Measurements from ENCODE around the gene CCDC120.

CCDC120 gene

GRCh38 chrX:49106930-49107329 is 48.1 kb downstream of the CCDC120 start:
- Histone ChIP-seq H3K36me3 (ENCODE audit: insufficient read depth, low read length) (peaks cover 8% of the 10 kb centered on the region), H3K4me1 (ENCODE audit: insufficient read depth, low read length) (no peaks in the 10 kb centered on the region), H3K27me3 (ENCODE audit: control insufficient read depth in 1 of 2, insufficient read depth in 2 of 2, low read length in 2 of 2) (no peaks in the 10 kb centered on the region), H3K9ac (ENCODE audit: low read length) (no peak overlapping the region), H3K4me3 (ENCODE audit: low read depth in 1 of 2, low read length in 2 of 2) (no peak overlapping the region), H3K27ac (ENCODE audit: low read depth, low read length) (no peak overlapping the region), H3K9me3 (ENCODE audit: low read length) (no peaks in the 10 kb centered on the region)

GRCh38 chrX:49108641-49109040 is 49.8 kb downstream of the CCDC120 start:
- no peak overlapping the region for H3K27ac ChIP-seq (ENCODE audit: low read depth, low read length)
- H3K9ac ChIP-seq (ENCODE audit: low read length): no peak overlapping the region
- no peaks in the 10 kb centered on the region for H3K9me3 ChIP-seq (ENCODE audit: low read length)
- H3K4me3 ChIP-seq (ENCODE audit: low read depth in 1 of 2, low read length in 2 of 2): no peak overlapping the region
- no peaks in the 10 kb centered on the region for H3K4me1 ChIP-seq (ENCODE audit: insufficient read depth, low read length)
- H3K27me3 ChIP-seq (ENCODE audit: control insufficient read depth in 1 of 2, insufficient read depth in 2 of 2, low read length in 2 of 2): no peaks in the 10 kb centered on the region
- H3K36me3 ChIP-seq (ENCODE audit: insufficient read depth, low read length): peaks cover 13% of the 10 kb centered on the region

- H3K9ac ChIP-seq (ENCODE audit: low read length): no peak overlapping the region
- H3K36me3 ChIP-seq (ENCODE audit: insufficient read depth, low read length): peaks cover 14% of the 10 kb centered on the region
- H3K27me3 ChIP-seq (ENCODE audit: control insufficient read depth in 1 of 2, insufficient read depth in 2 of 2, low read length in 2 of 2): no peaks in the 10 kb centered on the region
- no peak overlapping the region for H3K27ac ChIP-seq (ENCODE audit: low read depth, low read length)
- H3K9me3 ChIP-seq (ENCODE audit: low read length): no peaks in the 10 kb centered on the region
- no peaks in the 10 kb centered on the region for H3K4me1 ChIP-seq (ENCODE audit: insufficient read depth, low read length)
- no peak overlapping the region for H3K4me3 ChIP-seq (ENCODE audit: low read depth in 1 of 2, low read length in 2 of 2)
Observed at GRCh38 chrX:49110417-49110816, 51.6 kb downstream of the CCDC120 start.

GRCh38 chrX:49111791-49112190 is 53.0 kb downstream of the CCDC120 start:
- no peaks in the 10 kb centered on the region for H3K9me3 ChIP-seq (ENCODE audit: low read length)
- H3K36me3 ChIP-seq (ENCODE audit: insufficient read depth, low read length): peaks cover 28% of the 10 kb centered on the region
- no peak overlapping the region for H3K4me3 ChIP-seq (ENCODE audit: low read depth in 1 of 2, low read length in 2 of 2)
- H3K9ac ChIP-seq (ENCODE audit: low read length): no peak overlapping the region
- H3K4me1 ChIP-seq (ENCODE audit: insufficient read depth, low read length): no peaks in the 10 kb centered on the region
- no peaks in the 10 kb centered on the region for H3K27me3 ChIP-seq (ENCODE audit: control insufficient read depth in 1 of 2, insufficient read depth in 2 of 2, low read length in 2 of 2)
- no peak overlapping the region for H3K27ac ChIP-seq (ENCODE audit: low read depth, low read length)

- no peak overlapping the region for H3K27ac ChIP-seq (ENCODE audit: low read depth, low read length)
- H3K9me3 ChIP-seq (ENCODE audit: low read length): no peaks in the 10 kb centered on the region
- peaks cover 38% of the 10 kb centered on the region for H3K36me3 ChIP-seq (ENCODE audit: insufficient read depth, low read length)
- H3K9ac ChIP-seq (ENCODE audit: low read length): no peak overlapping the region
- H3K4me1 ChIP-seq (ENCODE audit: insufficient read depth, low read length): no peaks in the 10 kb centered on the region
- H3K4me3 ChIP-seq (ENCODE audit: low read depth in 1 of 2, low read length in 2 of 2): no peak overlapping the region
- no peaks in the 10 kb centered on the region for H3K27me3 ChIP-seq (ENCODE audit: control insufficient read depth in 1 of 2, insufficient read depth in 2 of 2, low read length in 2 of 2)
Observed at GRCh38 chrX:49116076-49116475, 57.3 kb downstream of the CCDC120 start.

GRCh38 chrX:49116716-49117115 is 57.9 kb downstream of the CCDC120 start:
- Histone ChIP-seq H3K27me3 (ENCODE audit: control insufficient read depth in 1 of 2, insufficient read depth in 2 of 2, low read length in 2 of 2) (no peaks in the 10 kb centered on the region), H3K9me3 (ENCODE audit: low read length) (no peaks in the 10 kb centered on the region), H3K4me1 (ENCODE audit: insufficient read depth, low read length) (no peaks in the 10 kb centered on the region), H3K4me3 (ENCODE audit: low read depth in 1 of 2, low read length in 2 of 2) (no peak overlapping the region), H3K9ac (ENCODE audit: low read length) (no peak overlapping the region), H3K27ac (ENCODE audit: low read depth, low read length) (no peak overlapping the region), H3K36me3 (ENCODE audit: insufficient read depth, low read length) (peaks cover 38% of the 10 kb centered on the region)

- peaks cover 33% of the 10 kb centered on the region for H3K36me3 ChIP-seq (ENCODE audit: insufficient read depth, low read length)
- H3K4me3 ChIP-seq (ENCODE audit: low read depth in 1 of 2, low read length in 2 of 2): no peak overlapping the region
- no peaks in the 10 kb centered on the region for H3K9me3 ChIP-seq (ENCODE audit: low read length)
- no peak overlapping the region for H3K27ac ChIP-seq (ENCODE audit: low read depth, low read length)
- H3K4me1 ChIP-seq (ENCODE audit: insufficient read depth, low read length): no peaks in the 10 kb centered on the region
- no peak overlapping the region for H3K9ac ChIP-seq (ENCODE audit: low read length)
- H3K27me3 ChIP-seq (ENCODE audit: control insufficient read depth in 1 of 2, insufficient read depth in 2 of 2, low read length in 2 of 2): no peaks in the 10 kb centered on the region
Observed at GRCh38 chrX:49117581-49117980, 58.8 kb downstream of the CCDC120 start.

All from muscle layer of colon (tissue), 2 donors.